Measurements from ENCODE around the gene SPEM2.

SPEM2 gene

GRCh38 chr17:7408252-7408727 lies 17.1 kb upstream of the SPEM2 start:
- Histone ChIP-seq H3K36me3 (ENCODE audit: insufficient read depth, low read length) (no peaks in the 10 kb centered on the region), H3K79me2 (ENCODE audit: insufficient read depth, low read length) (no peaks in the 10 kb centered on the region), H3K9me3 (ENCODE audit: low read length) (no peaks in the 10 kb centered on the region), H3K4me3 (ENCODE audit: low read depth, low read length, poor library complexity, severe bottlenecking) (no peak overlapping the region), H3K4me1 (ENCODE audit: insufficient read depth, low read length, severe bottlenecking) (peaks cover 9% of the 10 kb centered on the region), H3K4me2 (ENCODE audit: low read length) (no peak overlapping the region), H3K27me3 (ENCODE audit: insufficient read depth, low read length) (peaks cover 9% of the 10 kb centered on the region), H3K9me2 (ENCODE audit: low read depth, low read length) (no peaks in the 10 kb centered on the region), H3K9ac (ENCODE audit: low read length) (no peak overlapping the region), H2AFZ (ENCODE audit: low read length) (no peak overlapping the region), H3F3A (ENCODE audit: insufficient read depth, low read length) (0 out of 2 replicates have a peak, but pooled peaks cover 3% of the 10 kb centered on the region), H3K27ac (ENCODE audit: low read depth, low read length, poor library complexity, severe bottlenecking) (no peak overlapping the region), H4K20me1 (ENCODE audit: insufficient read depth, low read length) (no peaks in the 10 kb centered on the region)
- no peak for TF ChIP-seq EZH2 (IDR thresholded peaks at IDR 0.05; ENCODE audit: borderline replicate concordance, low read length)
- TF ChIP-seq, protein P1, sequence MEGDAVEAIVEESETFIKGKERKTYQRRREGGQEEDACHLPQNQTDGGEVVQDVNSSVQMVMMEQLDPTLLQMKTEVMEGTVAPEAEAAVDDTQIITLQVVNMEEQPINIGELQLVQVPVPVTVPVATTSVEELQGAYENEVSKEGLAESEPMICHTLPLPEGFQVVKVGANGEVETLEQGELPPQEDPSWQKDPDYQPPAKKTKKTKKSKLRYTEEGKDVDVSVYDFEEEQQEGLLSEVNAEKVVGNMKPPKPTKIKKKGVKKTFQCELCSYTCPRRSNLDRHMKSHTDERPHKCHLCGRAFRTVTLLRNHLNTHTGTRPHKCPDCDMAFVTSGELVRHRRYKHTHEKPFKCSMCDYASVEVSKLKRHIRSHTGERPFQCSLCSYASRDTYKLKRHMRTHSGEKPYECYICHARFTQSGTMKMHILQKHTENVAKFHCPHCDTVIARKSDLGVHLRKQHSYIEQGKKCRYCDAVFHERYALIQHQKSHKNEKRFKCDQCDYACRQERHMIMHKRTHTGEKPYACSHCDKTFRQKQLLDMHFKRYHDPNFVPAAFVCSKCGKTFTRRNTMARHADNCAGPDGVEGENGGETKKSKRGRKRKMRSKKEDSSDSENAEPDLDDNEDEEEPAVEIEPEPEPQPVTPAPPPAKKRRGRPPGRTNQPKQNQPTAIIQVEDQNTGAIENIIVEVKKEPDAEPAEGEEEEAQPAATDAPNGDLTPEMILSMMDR (IDR thresholded peaks at IDR 0.05; ENCODE audit: low read length) = no peak

GRCh38 chr17:7408863-7409262 lies 16.6 kb upstream of the SPEM2 start:
- H2AFZ ChIP-seq (ENCODE audit: low read length) = no peak overlapping the region
- no peak overlapping the region for H3K4me2 ChIP-seq (ENCODE audit: low read length)
- no peaks in the 10 kb centered on the region for H3K79me2 ChIP-seq (ENCODE audit: insufficient read depth, low read length)
- peaks cover 6% of the 10 kb centered on the region for H3K4me1 ChIP-seq (ENCODE audit: insufficient read depth, low read length, severe bottlenecking)
- H3K9me3 ChIP-seq (ENCODE audit: low read length) = no peaks in the 10 kb centered on the region
- 0 out of 2 replicates have a peak, but pooled peaks cover 3% of the 10 kb centered on the region for H3F3A ChIP-seq (ENCODE audit: insufficient read depth, low read length)
- H3K27ac ChIP-seq (ENCODE audit: low read depth, low read length, poor library complexity, severe bottlenecking) = no peak overlapping the region
- H3K4me3 ChIP-seq (ENCODE audit: low read depth, low read length, poor library complexity, severe bottlenecking) = no peak overlapping the region
- H4K20me1 ChIP-seq (ENCODE audit: insufficient read depth, low read length) = no peaks in the 10 kb centered on the region
- H3K9ac ChIP-seq (ENCODE audit: low read length) = no peak overlapping the region
- no peaks in the 10 kb centered on the region for H3K36me3 ChIP-seq (ENCODE audit: insufficient read depth, low read length)
- TF ChIP-seq EZH2 (IDR thresholded peaks at IDR 0.05; ENCODE audit: borderline replicate concordance, low read length) = no peak
- TF ChIP-seq, protein P1 (IDR thresholded peaks at IDR 0.05; ENCODE audit: low read length) = no peak
- peaks cover 9% of the 10 kb centered on the region for H3K27me3 ChIP-seq (ENCODE audit: insufficient read depth, low read length)
- no peaks in the 10 kb centered on the region for H3K9me2 ChIP-seq (ENCODE audit: low read depth, low read length)

DNA sequence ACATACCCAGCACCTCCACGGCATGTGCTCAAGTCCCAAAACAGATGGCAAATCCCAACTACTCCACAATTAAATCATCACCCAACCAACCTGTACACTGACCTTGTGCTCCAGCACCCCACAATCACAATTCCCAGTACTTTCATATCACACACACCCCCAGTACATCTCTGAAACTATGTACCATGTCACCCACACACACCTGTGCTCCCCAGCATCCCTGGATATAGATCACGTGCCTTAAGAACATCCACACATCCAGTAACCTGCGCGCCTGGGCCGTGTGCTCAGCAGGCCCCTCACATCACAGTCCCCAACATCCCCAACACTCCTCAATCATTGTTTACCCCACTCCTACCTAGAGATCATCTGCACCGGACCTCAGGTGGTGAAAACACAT lies 15.7 kb upstream of the SPEM2 start:
- H3K27me3 ChIP-seq (ENCODE audit: insufficient read depth, low read length) = peaks cover 11% of the 10 kb centered on the region
- H3K4me1 ChIP-seq (ENCODE audit: insufficient read depth, low read length, severe bottlenecking) = peaks cover 6% of the 10 kb centered on the region
- no peaks in the 10 kb centered on the region for H3K9me3 ChIP-seq (ENCODE audit: low read length)
- no peaks in the 10 kb centered on the region for H3K36me3 ChIP-seq (ENCODE audit: insufficient read depth, low read length)
- H3K27ac ChIP-seq (ENCODE audit: low read depth, low read length, poor library complexity, severe bottlenecking) = no peak overlapping the region
- no peak for TF ChIP-seq EZH2 (IDR thresholded peaks at IDR 0.05; ENCODE audit: borderline replicate concordance, low read length)
- TF ChIP-seq, protein P1 (IDR thresholded peaks at IDR 0.05; ENCODE audit: low read length) = no peak
- no peak overlapping the region for H3K4me2 ChIP-seq (ENCODE audit: low read length)
- H3K9me2 ChIP-seq (ENCODE audit: low read depth, low read length) = no peaks in the 10 kb centered on the region
- no peak overlapping the region for H3K4me3 ChIP-seq (ENCODE audit: low read depth, low read length, poor library complexity, severe bottlenecking)
- H3K9ac ChIP-seq (ENCODE audit: low read length) = no peak overlapping the region
- H3K79me2 ChIP-seq (ENCODE audit: insufficient read depth, low read length) = no peaks in the 10 kb centered on the region
- 0 out of 2 replicates have a peak, but pooled peaks cover 3% of the 10 kb centered on the region for H3F3A ChIP-seq (ENCODE audit: insufficient read depth, low read length)
- H2AFZ ChIP-seq (ENCODE audit: low read length) = no peak overlapping the region
- H4K20me1 ChIP-seq (ENCODE audit: insufficient read depth, low read length) = no peaks in the 10 kb centered on the region

All from OCI-LY1 (cell line).